Endodermal cell (in vitro differentiated cells): ENCODE measurements around the gene HLA-A. TPM values are rescaled to one million over a fixed set of nuclear protein-coding genes. Genes with fewer than 3 reads are reported as not detected.
"Not testable (repeated sequence)": the region's sequence is repeated elsewhere in the genome, so short reads cannot be mapped to it uniquely, and the experiment has no call there.

Source experiments
- DNase-seq: peaks from one replicate; pipeline ENCODE4 v3.0.0-alpha.2; 2017
- H3K27ac ChIP-seq: 2 replicates; pipeline ENCODE4 v1.5.1; 2013; ENCODE audit warnings: mild to moderate bottlenecking, low read depth, low read length, moderate library complexity
- H3K27me3 ChIP-seq: 2 replicates; pipeline ENCODE4 v1.6.1; 2013; ENCODE audit warnings: mild to moderate bottlenecking, low read length, moderate library complexity; ENCODE audit not compliant: insufficient read depth, control insufficient read depth, poor library complexity, severe bottlenecking
- H3K36me3 ChIP-seq: 2 replicates; pipeline ENCODE4 v1.7.0; 2013; ENCODE audit warnings: mild to moderate bottlenecking, low read length, moderate library complexity; ENCODE audit not compliant: control insufficient read depth, insufficient read depth
- H3K4me1 ChIP-seq: one replicate; pipeline ENCODE4 v1.7.0; 2013; ENCODE audit warnings: low read length; ENCODE audit not compliant: control insufficient read depth, insufficient read depth
- H3K4me3 ChIP-seq: 2 replicates; pipeline ENCODE4 v1.5.1; 2013; ENCODE audit warnings: mild to moderate bottlenecking, low read length, moderate library complexity
- H3K9ac ChIP-seq: 2 replicates; pipeline ENCODE4 v1.6.1; 2013; ENCODE audit warnings: mild to moderate bottlenecking, low read length, moderate library complexity; ENCODE audit not compliant: poor library complexity, severe bottlenecking; ENCODE audit errors: extremely low read depth
- H3K9me3 ChIP-seq: 2 replicates; pipeline ENCODE4 v1.6.1; 2013; ENCODE audit warnings: mild to moderate bottlenecking, low read length, moderate library complexity; ENCODE audit not compliant: control insufficient read depth
- H3K27ac Mint-ChIP-seq: 2 replicates; pipeline ENCODE4 v1.8.0; 2020; ENCODE audit warnings: mixed read lengths
- H3K27me3 Mint-ChIP-seq: 2 replicates; pipeline ENCODE4 v1.8.0; 2021; ENCODE audit warnings: mild to moderate bottlenecking, mixed read lengths; ENCODE audit not compliant: insufficient read depth
- H3K36me3 Mint-ChIP-seq: 2 replicates; pipeline ENCODE4 v1.8.0; 2020; ENCODE audit warnings: low read depth, mixed read lengths
- H3K4me1 Mint-ChIP-seq: 2 replicates; pipeline ENCODE4 v1.8.0; 2020; ENCODE audit warnings: mixed read lengths
- H3K4me3 Mint-ChIP-seq: 2 replicates; pipeline ENCODE4 v1.8.0; 2020; ENCODE audit warnings: mild to moderate bottlenecking, moderate library complexity, mixed read lengths
- H3K9me3 Mint-ChIP-seq: 2 replicates; pipeline ENCODE4 v1.8.0; 2020; ENCODE audit warnings: mild to moderate bottlenecking, mixed read lengths
- WGBS, 2 experiments: methylation state at CpG; one replicate each; pipeline versions ENCODE4 v1.1.5 to v1.1.7; 2013; ENCODE audit warnings: missing lambda C conversion rate in 2 of 2, mixed read lengths in 1 of 2; ENCODE audit not compliant: insufficient coverage in 1 of 2, insufficient read length in 1 of 2; 5-methylcytosine and 5-hydroxymethylcytosine counted together
- total RNA-seq, 2 donors: library from RNA; stranded (reverse); fragmentation: NEBNext Ultra II Directional in 1 of 2; extraction: Animal tissue kit (Norgen Biotek cat#: 25700) in 1 of 2; gene quantifications; 2 replicates in 1 of 2; 3 replicates in 1 of 2; pipeline ENCODE4 v1.2.1, GENCODE V29; 2021
- TF ChIP-seq, protein P1 (sequence below): fragments of 200-600 bp; sonication (generic); conservative IDR thresholded peaks from 2 replicates; pipeline ENCODE4 v1.5.0; 2021; ENCODE audit warnings: antibody characterized with exemption, mild to moderate bottlenecking

Gene HLA-A
- total RNA-seq, 2 donors from 2014 or later, result 212 to 282 TPM

DNA sequence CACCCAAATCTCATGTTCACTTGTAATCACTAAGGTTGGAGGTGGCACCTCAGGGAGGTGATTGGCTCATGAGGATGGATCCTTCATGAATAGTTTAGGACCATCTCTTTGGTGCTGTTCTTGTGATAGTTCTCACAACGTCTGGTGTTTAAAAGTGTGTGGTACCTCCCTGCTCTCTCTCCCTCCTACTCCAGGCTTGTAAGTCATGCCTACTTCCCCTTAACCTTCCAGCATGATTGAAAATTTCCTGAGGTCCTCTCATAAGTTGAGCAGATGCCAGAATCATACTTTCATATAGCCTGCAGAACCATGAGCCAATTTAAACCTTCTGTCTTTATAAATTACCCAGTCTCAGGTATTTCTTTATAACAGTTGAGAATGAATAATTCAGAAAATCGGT, 16.6 kb downstream of the HLA-A start:
- TF ChIP-seq, protein P1, sequence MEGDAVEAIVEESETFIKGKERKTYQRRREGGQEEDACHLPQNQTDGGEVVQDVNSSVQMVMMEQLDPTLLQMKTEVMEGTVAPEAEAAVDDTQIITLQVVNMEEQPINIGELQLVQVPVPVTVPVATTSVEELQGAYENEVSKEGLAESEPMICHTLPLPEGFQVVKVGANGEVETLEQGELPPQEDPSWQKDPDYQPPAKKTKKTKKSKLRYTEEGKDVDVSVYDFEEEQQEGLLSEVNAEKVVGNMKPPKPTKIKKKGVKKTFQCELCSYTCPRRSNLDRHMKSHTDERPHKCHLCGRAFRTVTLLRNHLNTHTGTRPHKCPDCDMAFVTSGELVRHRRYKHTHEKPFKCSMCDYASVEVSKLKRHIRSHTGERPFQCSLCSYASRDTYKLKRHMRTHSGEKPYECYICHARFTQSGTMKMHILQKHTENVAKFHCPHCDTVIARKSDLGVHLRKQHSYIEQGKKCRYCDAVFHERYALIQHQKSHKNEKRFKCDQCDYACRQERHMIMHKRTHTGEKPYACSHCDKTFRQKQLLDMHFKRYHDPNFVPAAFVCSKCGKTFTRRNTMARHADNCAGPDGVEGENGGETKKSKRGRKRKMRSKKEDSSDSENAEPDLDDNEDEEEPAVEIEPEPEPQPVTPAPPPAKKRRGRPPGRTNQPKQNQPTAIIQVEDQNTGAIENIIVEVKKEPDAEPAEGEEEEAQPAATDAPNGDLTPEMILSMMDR, result no peak
- Mint-ChIP-seq H3K36me3 (no peaks in the 10 kb centered on the region), H3K27ac (no peak overlapping the region), H3K9me3 (no peaks in the 10 kb centered on the region), H3K4me3 (no peak overlapping the region), H3K4me1 (peaks cover 6% of the 10 kb centered on the region), H3K27me3 (peaks cover 10% of the 10 kb centered on the region)
- H3K27ac ChIP-seq, result no peak overlapping the region
- no peak overlapping the region for H3K4me3 ChIP-seq
- no peak for DNase-seq
- H3K4me1 ChIP-seq, result no peaks in the 10 kb centered on the region
- H3K9me3 ChIP-seq, result no peaks in the 10 kb centered on the region
- WGBS, 2 experiments, result 74 to 80% methylated on average over 1 to 2 of the region's 2 CpGs
- no peak overlapping the region for H3K9ac ChIP-seq
- no peaks in the 10 kb centered on the region for H3K27me3 ChIP-seq
- H3K36me3 ChIP-seq, result no peaks in the 10 kb centered on the region

DNA sequence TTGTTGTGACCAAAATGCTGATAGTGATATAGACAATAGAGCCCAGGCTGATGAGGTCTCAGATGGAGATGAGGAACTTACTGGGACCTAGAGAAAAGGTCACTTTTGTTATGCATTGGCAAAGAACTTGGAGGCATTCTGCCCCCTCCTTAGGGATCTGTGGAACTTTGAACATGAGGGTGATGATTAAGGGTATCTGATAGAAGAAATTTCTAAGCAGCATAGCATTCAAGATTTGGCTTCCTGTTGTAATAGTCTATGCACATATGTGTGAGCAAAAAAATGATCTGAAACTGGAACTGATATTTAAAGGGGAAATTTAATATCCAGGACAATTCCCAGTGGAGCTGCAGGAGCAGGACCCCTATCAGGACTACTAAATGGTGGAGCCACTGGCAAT, 17.1 kb downstream of the HLA-A start:
- Histone ChIP-seq H3K27me3 (no peaks in the 10 kb centered on the region), H3K4me3 (no peak overlapping the region), H3K9ac (no peak overlapping the region), H3K36me3 (no peaks in the 10 kb centered on the region), H3K9me3 (no peaks in the 10 kb centered on the region), H3K27ac (no peak overlapping the region), H3K4me1 (peaks cover 3% of the 10 kb centered on the region)
- Mint-ChIP-seq H3K36me3 (no peaks in the 10 kb centered on the region), H3K27me3 (peaks cover 10% of the 10 kb centered on the region), H3K27ac (no peak overlapping the region), H3K9me3 (no peaks in the 10 kb centered on the region), H3K4me1 (peaks cover 9% of the 10 kb centered on the region), H3K4me3 (no peak overlapping the region)
- TF ChIP-seq, protein P1, result no peak
- no peak for DNase-seq

DNA sequence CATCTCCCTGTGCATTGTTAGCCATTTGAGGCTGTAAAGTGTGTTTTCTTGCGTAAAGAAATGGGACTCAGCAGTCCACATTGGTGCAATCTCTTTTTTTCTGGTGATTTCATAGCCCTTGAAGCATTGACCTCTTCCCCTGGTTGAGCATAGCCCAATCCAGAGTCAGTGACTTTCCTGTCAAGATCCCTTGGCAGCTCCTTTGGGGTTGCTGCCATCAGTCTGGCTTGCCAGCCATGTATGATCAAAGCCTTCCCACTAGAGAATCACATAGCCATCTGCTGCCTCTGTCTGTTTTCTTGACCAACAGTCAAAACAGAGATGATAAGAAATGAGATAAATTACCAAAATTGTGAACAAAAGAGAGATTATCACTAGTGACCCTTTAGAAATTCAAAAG, 19.6 kb downstream of the HLA-A start:
- WGBS, 2 experiments, result 87 to 100% methylated on average over 1 of the region's 1 CpG
- Mint-ChIP-seq H3K27me3 (peaks cover 6% of the 10 kb centered on the region), H3K36me3 (no peaks in the 10 kb centered on the region), H3K27ac (no peak overlapping the region), H3K4me1 (peaks cover 32% of the 10 kb centered on the region), H3K4me3 (no peak overlapping the region), H3K9me3 (no peaks in the 10 kb centered on the region)
- Histone ChIP-seq H3K9ac (no peak overlapping the region), H3K36me3 (no peaks in the 10 kb centered on the region), H3K4me3 (no peak overlapping the region), H3K4me1 (peaks cover 9% of the 10 kb centered on the region), H3K9me3 (no peaks in the 10 kb centered on the region), H3K27ac (no peak overlapping the region), H3K27me3 (no peaks in the 10 kb centered on the region)
- TF ChIP-seq, protein P1, result no peak
- no peak for DNase-seq

DNA sequence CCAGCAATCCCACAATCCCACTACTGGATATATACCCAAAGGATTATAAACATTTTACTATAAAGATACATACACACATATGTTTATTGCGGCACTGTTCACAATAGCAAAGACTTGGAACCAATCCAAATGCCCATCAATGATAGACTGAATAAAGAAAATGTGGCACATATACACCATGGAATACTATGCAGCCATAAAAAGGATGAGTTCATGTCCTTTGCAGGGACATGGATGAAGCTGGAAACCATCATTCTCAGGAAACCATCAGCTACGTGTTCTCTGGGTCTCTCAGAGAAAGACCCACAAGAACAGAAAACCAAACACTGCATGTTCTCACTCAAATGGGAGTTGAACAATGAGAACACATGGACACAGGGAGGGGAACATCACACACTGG, 21.4 kb downstream of the HLA-A start:
- Mint-ChIP-seq H3K4me1 (peaks cover 38% of the 10 kb centered on the region), H3K27ac (peak overlapping the region; percentile 76)
- H3K4me3 Mint-ChIP-seq, H3K27me3 Mint-ChIP-seq, H3K9ac ChIP-seq, H3K27ac ChIP-seq, H3K9me3 ChIP-seq, H3K4me3 ChIP-seq, H3K36me3 ChIP-seq, H3K27me3 ChIP-seq, H3K9me3 Mint-ChIP-seq, DNase-seq, H3K36me3 Mint-ChIP-seq, H3K4me1 ChIP-seq: not testable (repeated sequence)
- WGBS, 2 experiments, result 86 to 100% methylated on average over 1 to 2 of the region's 2 CpGs
